Esophagus muscularis mucosa (tissue), 4 donors: ENCODE results near the gene SEMA5B. TPM values are rescaled to one million over a fixed set of nuclear protein-coding genes. Genes with fewer than 3 reads are reported as not detected.

ENCODE experiments used
- DNase-seq: peaks from one replicate; pipeline ENCODE4 v3.0.0-alpha.2; 2017; ENCODE audit errors: extremely low spot score
- H3K27ac ChIP-seq, 4 donors: fragments of 200-600 bp; sonication (generic); replicated peaks in 1 of 4; 1 replicate in 3 of 4; 2 replicates in 1 of 4; pipeline ENCODE4 v1.5.1; 2016 to 2019; ENCODE audit warnings: mild to moderate bottlenecking in 1 of 4
- H3K27me3 ChIP-seq, 4 donors: fragments of 200-600 bp; sonication (generic); one replicate each; pipeline versions ENCODE4 v1.5.1 to v1.6.0; 2016 to 2019
- H3K36me3 ChIP-seq, 4 donors: fragments of 200-600 bp; sonication (generic); one replicate each; pipeline ENCODE4 v1.5.1; 2016 to 2019
- H3K4me1 ChIP-seq, 4 donors: fragments of 200-600 bp; sonication (generic); one replicate each; pipeline ENCODE4 v1.5.1; 2016 to 2019
- H3K4me3 ChIP-seq, 4 donors: fragments of 200-600 bp; sonication (generic); 1 replicate in 2 of 4; 2 replicates in 2 of 4; pipeline ENCODE4 v1.5.1; 2016 to 2019; ENCODE audit warnings: mild to moderate bottlenecking in 4 of 4, moderate library complexity in 1 of 4
- H3K9me3 ChIP-seq, 4 donors: fragments of 200-600 bp; sonication (generic); 1 replicate in 3 of 4; 2 replicates in 1 of 4; pipeline ENCODE4 v1.5.1; 2016 to 2019
- EP300 ChIP-seq: sonication (generic); formaldehyde crosslinking; IDR thresholded peaks from one replicate; pipeline ENCODE4 v1.6.1; 2017; ENCODE audit warnings: antibody characterized with exemption
- POLR2A ChIP-seq: fragments of 450-650 bp; IDR thresholded peaks from one replicate; pipeline ENCODE4 v1.6.1; 2017; ENCODE audit warnings: antibody characterized with exemption, moderate library complexity, mild to moderate bottlenecking, low read depth
- POLR2AphosphoS5 ChIP-seq, 2 donors: sonication (generic); formaldehyde crosslinking; IDR thresholded peaks; one replicate each; pipeline ENCODE4 v1.6.1; 2017; ENCODE audit warnings: antibody characterized with exemption in 2 of 2
- WGBS: methylation state at CpG from one replicate; pipeline ENCODE4 v1.1.5; 2018; 5-methylcytosine and 5-hydroxymethylcytosine counted together
- intact Hi-C: fragments of 100-400 bp; cut with DNase I; formaldehyde crosslinking; loops from one replicate; pipeline ENCODE4 v1.15.1; 2023
- total RNA-seq, 4 donors: library from RNA; depleted of rRNA; stranded (reverse); fragments of >200 nt; gene quantifications; one replicate each; pipeline versions ENCODE4 v1.1.0 to v1.2.1, GENCODE V29; 2016
- TF ChIP-seq, protein P1 (sequence below), 3 experiments: fragments of 200-600 bp in 2 of 3; fragments of 450-650 bp in 1 of 3; sonication (generic) in 2 of 3; IDR thresholded peaks; one replicate each; pipeline ENCODE4 v1.5.1; 2017 to 2019; ENCODE audit warnings: antibody characterized with exemption in 3 of 3, mild to moderate bottlenecking in 2 of 3, moderate library complexity in 1 of 3

SEMA5B gene
- total RNA-seq, 4 donors from 2014 or later = under 0.01 to 1.6 (median 0.34) TPM

DNA sequence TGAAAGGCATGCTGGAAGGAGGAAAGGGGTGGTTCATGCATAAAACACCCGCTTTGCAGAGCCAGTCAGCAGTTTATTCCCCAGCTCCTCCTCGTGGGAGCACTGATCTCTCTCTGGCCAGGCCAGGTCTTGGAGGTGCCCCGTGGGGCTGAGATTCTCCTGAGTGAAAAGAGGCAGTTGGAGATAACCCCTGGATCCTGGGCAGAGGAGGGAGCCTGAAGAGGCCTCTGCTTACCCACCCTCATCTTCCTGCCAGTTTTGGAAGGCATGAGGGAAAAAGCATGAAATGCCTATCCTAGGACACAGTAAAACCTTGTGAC, 108.3 kb downstream of the SEMA5B start:
- peaks cover 0 to 38% (median 13%) of the 10 kb centered on the region in 4 donors for H3K27me3 ChIP-seq
- no peak for DNase-seq
- no peaks in the 10 kb centered on the region for H3K9me3 ChIP-seq
- no peak overlapping the region for H3K27ac ChIP-seq
- intact Hi-C loops = no loop called here
- peaks cover 0 to 11% (median 10%) of the 10 kb centered on the region in 4 donors for H3K4me1 ChIP-seq
- TF ChIP-seq POLR2AphosphoS5 (IDR thresholded peaks at IDR 0.05) = no peak
- TF ChIP-seq, protein P1, sequence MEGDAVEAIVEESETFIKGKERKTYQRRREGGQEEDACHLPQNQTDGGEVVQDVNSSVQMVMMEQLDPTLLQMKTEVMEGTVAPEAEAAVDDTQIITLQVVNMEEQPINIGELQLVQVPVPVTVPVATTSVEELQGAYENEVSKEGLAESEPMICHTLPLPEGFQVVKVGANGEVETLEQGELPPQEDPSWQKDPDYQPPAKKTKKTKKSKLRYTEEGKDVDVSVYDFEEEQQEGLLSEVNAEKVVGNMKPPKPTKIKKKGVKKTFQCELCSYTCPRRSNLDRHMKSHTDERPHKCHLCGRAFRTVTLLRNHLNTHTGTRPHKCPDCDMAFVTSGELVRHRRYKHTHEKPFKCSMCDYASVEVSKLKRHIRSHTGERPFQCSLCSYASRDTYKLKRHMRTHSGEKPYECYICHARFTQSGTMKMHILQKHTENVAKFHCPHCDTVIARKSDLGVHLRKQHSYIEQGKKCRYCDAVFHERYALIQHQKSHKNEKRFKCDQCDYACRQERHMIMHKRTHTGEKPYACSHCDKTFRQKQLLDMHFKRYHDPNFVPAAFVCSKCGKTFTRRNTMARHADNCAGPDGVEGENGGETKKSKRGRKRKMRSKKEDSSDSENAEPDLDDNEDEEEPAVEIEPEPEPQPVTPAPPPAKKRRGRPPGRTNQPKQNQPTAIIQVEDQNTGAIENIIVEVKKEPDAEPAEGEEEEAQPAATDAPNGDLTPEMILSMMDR (IDR thresholded peaks at IDR 0.05) = no peak
- TF ChIP-seq EP300 = no peak
- TF ChIP-seq POLR2A = no peak
- WGBS = 61% methylated on average over 3 of the region's 3 CpGs
- H3K4me3 ChIP-seq = no peak overlapping the region
- no peaks in the 10 kb centered on the region for H3K36me3 ChIP-seq

DNA sequence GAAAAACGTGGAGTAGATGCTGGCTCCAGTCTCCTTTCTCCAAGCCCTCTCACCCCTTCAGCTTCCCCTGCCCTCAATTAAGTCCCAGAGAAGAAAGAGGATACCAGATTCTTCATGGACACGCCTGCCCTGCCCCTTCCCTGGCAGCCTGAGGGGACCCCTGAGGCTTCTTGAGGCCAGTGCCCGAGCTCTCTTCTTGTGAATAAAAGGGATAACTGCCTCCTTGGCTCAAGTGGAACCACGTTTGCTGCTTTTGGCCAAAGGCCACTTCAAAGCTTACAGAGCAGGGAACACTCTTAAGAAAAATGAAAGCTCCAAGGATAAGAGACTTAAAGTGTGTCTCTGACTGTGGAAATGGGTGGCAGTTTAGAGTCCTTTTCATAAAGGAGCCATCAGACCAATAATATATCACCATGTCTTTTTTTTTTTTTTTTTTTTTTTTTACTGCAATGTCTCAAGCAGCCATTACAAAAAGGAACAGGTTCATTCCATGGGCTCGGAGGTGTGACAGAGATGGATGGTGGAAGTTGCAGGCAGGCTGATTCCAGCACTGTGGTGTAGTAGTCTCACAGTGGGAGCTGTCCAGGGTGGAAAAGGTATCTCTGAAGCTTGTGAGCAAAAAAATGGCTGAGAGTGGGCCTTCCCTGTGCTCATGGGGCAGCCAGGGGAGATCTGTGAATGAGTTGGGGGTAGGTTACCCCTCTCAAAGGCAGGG, 108.8 kb downstream of the SEMA5B start:
- TF ChIP-seq POLR2A (no peak), EP300 (no peak), POLR2AphosphoS5 (IDR thresholded peaks at IDR 0.05) (no peak)
- TF ChIP-seq, protein P1 (IDR thresholded peaks at IDR 0.05) = no peak
- Histone ChIP-seq H3K27ac (no peak overlapping the region), H3K4me1 (peaks cover 0 to 11% (median 10%) of the 10 kb centered on the region in 4 donors), H3K4me3 (no peak overlapping the region), H3K36me3 (no peaks in the 10 kb centered on the region), H3K9me3 (no peaks in the 10 kb centered on the region), H3K27me3 (peaks cover 0 to 38% (median 13%) of the 10 kb centered on the region in 4 donors)
- WGBS = 49% methylated on average over 5 of the region's 5 CpGs
- intact Hi-C loops = no loop called here
- no peak for DNase-seq

DNA sequence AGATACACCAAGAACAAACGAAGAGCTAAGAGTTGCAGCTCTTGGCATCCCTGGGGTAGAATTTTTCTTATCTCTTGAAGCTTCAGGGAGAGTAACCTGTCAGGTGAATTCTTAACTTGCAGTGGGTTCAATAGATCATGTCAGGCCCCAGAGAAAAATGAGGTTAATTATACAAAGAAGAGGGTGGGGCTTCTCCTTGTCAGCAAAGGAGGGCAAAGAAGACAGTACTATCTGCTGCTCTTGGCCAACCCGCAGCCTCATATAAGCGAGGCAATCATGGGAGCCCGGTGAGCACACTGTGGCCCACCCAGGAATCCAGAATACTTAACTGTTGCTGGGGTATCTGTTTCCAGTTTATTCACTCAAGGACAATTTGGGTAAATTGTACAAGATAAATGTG, 110.2 kb downstream of the SEMA5B start:
- WGBS = 95% methylated on average over 4 of the region's 4 CpGs
- Histone ChIP-seq H3K27me3 (peaks cover 0 to 38% (median 18%) of the 10 kb centered on the region in 4 donors), H3K9me3 (no peaks in the 10 kb centered on the region), H3K36me3 (no peaks in the 10 kb centered on the region), H3K4me3 (no peak overlapping the region), H3K27ac (no peak overlapping the region), H3K4me1 (peaks cover 0 to 17% (median 13%) of the 10 kb centered on the region in 4 donors)
- no peak for DNase-seq
- no peak for TF ChIP-seq EP300
- no peak for TF ChIP-seq POLR2AphosphoS5 (IDR thresholded peaks at IDR 0.05)
- TF ChIP-seq POLR2A = no peak
- TF ChIP-seq, protein P1 (IDR thresholded peaks at IDR 0.05) = no peak
- intact Hi-C loops = no loop called here

DNA sequence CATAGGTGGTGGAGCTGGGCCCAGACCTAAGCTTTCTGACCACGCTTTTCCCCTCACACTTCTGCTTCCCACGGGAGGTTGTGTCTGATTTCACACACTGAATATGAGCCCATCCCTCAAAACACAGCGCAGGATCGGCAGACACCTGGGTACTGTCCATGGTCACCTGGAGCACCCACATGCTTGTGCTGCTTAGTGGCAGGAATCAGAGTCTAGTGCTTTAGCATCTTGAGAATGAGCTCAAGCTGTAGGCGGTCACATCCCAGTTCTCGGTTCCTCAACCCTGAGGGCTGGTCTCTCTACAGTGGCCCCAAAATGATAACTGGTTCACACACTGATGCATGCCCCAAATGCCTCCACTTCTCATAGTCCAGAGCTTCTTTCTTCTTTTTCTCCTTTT, 111.0 kb downstream of the SEMA5B start:
- Histone ChIP-seq H3K27me3 (peaks cover 0 to 38% (median 14%) of the 10 kb centered on the region in 4 donors), H3K4me3 (no peak overlapping the region), H3K36me3 (no peaks in the 10 kb centered on the region), H3K9me3 (no peaks in the 10 kb centered on the region), H3K4me1 (peaks cover 0 to 9% (median 5%) of the 10 kb centered on the region in 4 donors), H3K27ac (no peak overlapping the region)
- no peak for DNase-seq
- intact Hi-C loops = no loop called here
- TF ChIP-seq POLR2AphosphoS5 (IDR thresholded peaks at IDR 0.05) (no peak), EP300 (no peak), POLR2A (no peak)
- TF ChIP-seq, protein P1 (IDR thresholded peaks at IDR 0.05) = no peak
- WGBS = 73% methylated on average over 4 of the region's 6 CpGs

DNA sequence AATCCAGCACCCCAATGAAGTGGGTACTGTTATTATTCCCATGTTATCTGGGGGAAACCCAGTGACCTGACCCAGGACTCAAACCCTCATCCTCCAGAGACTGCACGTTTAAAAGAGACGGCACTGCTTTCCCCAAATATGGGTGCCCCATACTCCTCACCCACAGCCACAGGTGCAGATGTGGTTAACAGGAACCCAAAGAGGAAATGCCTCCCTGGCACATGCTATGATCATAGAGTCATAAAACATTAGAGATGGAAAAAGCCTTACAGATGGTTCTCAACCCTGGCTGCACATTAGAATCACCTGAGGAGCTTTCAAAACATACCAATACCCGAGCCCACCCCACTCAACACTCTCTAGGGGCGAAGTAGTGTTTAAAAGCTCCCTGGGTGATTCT, 111.5 kb downstream of the SEMA5B start:
- H3K27ac ChIP-seq = no peak overlapping the region
- TF ChIP-seq POLR2A (no peak), POLR2AphosphoS5 (IDR thresholded peaks at IDR 0.05) (no peak), EP300 (no peak)
- TF ChIP-seq, protein P1 (IDR thresholded peaks at IDR 0.05) = no peak
- no peaks in the 10 kb centered on the region for H3K9me3 ChIP-seq
- H3K36me3 ChIP-seq = no peaks in the 10 kb centered on the region
- no peak for DNase-seq
- peaks cover 0 to 38% (median 14%) of the 10 kb centered on the region in 4 donors for H3K27me3 ChIP-seq
- peaks cover 0 to 9% (median 5%) of the 10 kb centered on the region in 4 donors for H3K4me1 ChIP-seq
- 72% methylated on average over 4 of the region's 4 CpGs for WGBS
- intact Hi-C loops = no loop called here
- H3K4me3 ChIP-seq = no peak overlapping the region
